Cardiac muscle cell (in vitro differentiated cells and primary cell): Measurements from ENCODE around the gene PHAF1. TPM values are rescaled to one million over a fixed set of nuclear protein-coding genes. Genes with fewer than 3 reads are reported as not detected.

ENCODE experiments used
- DNase-seq, 2 donors: peaks; one replicate each; pipeline versions ENCODE4 v3.0.0 to v3.0.0-alpha.2; 2010 to 2017; ENCODE audit warnings: low read depth in 1 of 2, low spot score in 1 of 2
- H3K27ac ChIP-seq: fragments of 200-600 bp; sonication (generic); 2 replicates; pipeline ENCODE4 v1.5.1; 2016
- H3K27me3 ChIP-seq: fragments of 200-600 bp; sonication (generic); 2 replicates; pipeline ENCODE4 v1.6.0; 2016; ENCODE audit warnings: control low read depth
- H3K36me3 ChIP-seq: fragments of 200-600 bp; sonication (generic); 2 replicates; pipeline ENCODE4 v1.5.1; 2016; ENCODE audit warnings: control low read depth
- H3K4me1 ChIP-seq: fragments of 200-600 bp; sonication (generic); 2 replicates; pipeline ENCODE4 v1.8.1; 2017; ENCODE audit warnings: low read depth, mild to moderate bottlenecking, mixed run types
- H3K4me3 ChIP-seq: fragments of 200-600 bp; sonication (generic); 2 replicates; pipeline ENCODE4 v1.5.1; 2016; ENCODE audit warnings: mild to moderate bottlenecking
- H3K9me3 ChIP-seq: fragments of 200-600 bp; sonication (generic); 2 replicates; pipeline ENCODE4 v1.5.1; 2017; ENCODE audit warnings: low read depth, mild to moderate bottlenecking, control low read depth
- CTCF ChIP-seq: IDR thresholded peaks from 2 replicates; pipeline ENCODE4 v1.5.1; 2012; ENCODE audit warnings: low read depth, mild to moderate bottlenecking, low read length
- polyA plus RNA-seq: library from polyadenylated mRNA; unstranded; fragments of >200 nt; fragmentation: Nextera tagmentation; extraction: Ambion mirVana; gene quantifications from 2 replicates; pipeline ENCODE4 v1.2.1, GENCODE V29; 2016
- total RNA-seq: library from RNA; depleted of rRNA; stranded (reverse); fragments of >200 nt; gene quantifications from 2 replicates; pipeline ENCODE4 v1.2.3, GENCODE V29; 2016

Gene PHAF1
- total and polyA plus RNA-seq, 2 experiments from 2014 or later: 10.3 to 18.1 TPM

GRCh38 chr16:67087803-67088202 lies 21.9 kb upstream of the PHAF1 start:
- Histone ChIP-seq H3K4me3 (no peak overlapping the region), H3K27ac (no peak overlapping the region), H3K4me1 (peaks cover 4% of the 10 kb centered on the region), H3K27me3 (no peaks in the 10 kb centered on the region), H3K36me3 (peaks cover 11% of the 10 kb centered on the region), H3K9me3 (no peaks in the 10 kb centered on the region)
- no peak for DNase-seq
- no peak for TF ChIP-seq CTCF

GRCh38 chr16:67088551-67088950 lies 21.2 kb upstream of the PHAF1 start:
- Histone ChIP-seq H3K27ac (no peak overlapping the region), H3K27me3 (no peaks in the 10 kb centered on the region), H3K4me1 (peaks cover 4% of the 10 kb centered on the region), H3K9me3 (no peaks in the 10 kb centered on the region), H3K36me3 (peaks cover 9% of the 10 kb centered on the region), H3K4me3 (no peak overlapping the region)
- no peak for TF ChIP-seq CTCF
- DNase-seq: no peak

- H3K36me3 ChIP-seq: peaks cover 9% of the 10 kb centered on the region
- no peak for TF ChIP-seq CTCF
- no peak overlapping the region for H3K27ac ChIP-seq
- no peak for DNase-seq
- no peaks in the 10 kb centered on the region for H3K9me3 ChIP-seq
- no peaks in the 10 kb centered on the region for H3K27me3 ChIP-seq
- no peak overlapping the region for H3K4me3 ChIP-seq
- peaks cover 4% of the 10 kb centered on the region for H3K4me1 ChIP-seq
These were observed 20.6 kb upstream of the PHAF1 start for GRCh38 chr16:67089101-67089500.

GRCh38 chr16:67091906-67092566 lies 17.7 kb upstream of the PHAF1 start:
- no peaks in the 10 kb centered on the region for H3K9me3 ChIP-seq
- H3K4me1 ChIP-seq: peaks cover 4% of the 10 kb centered on the region
- peak in 1 of 2 donors; percentile 51 for DNase-seq
- H3K36me3 ChIP-seq: peaks cover 2% of the 10 kb centered on the region
- no peak for TF ChIP-seq CTCF
- H3K27me3 ChIP-seq: no peaks in the 10 kb centered on the region
- peak overlapping the region; percentile 28 for H3K27ac ChIP-seq
- no peak overlapping the region for H3K4me3 ChIP-seq

GRCh38 chr16:67093098-67093726 lies 16.5 kb upstream of the PHAF1 start:
- no peak for TF ChIP-seq CTCF

More at GRCh38 chr16:67093098-67093726, 16.5 kb upstream of the PHAF1 start:
- H3K27me3 ChIP-seq: no peaks in the 10 kb centered on the region
- no peak overlapping the region for H3K27ac ChIP-seq
- no peak for DNase-seq
- no peaks in the 10 kb centered on the region for H3K9me3 ChIP-seq
- no peak overlapping the region for H3K4me3 ChIP-seq
- H3K4me1 ChIP-seq: peaks cover 4% of the 10 kb centered on the region
- H3K36me3 ChIP-seq: peaks cover 2% of the 10 kb centered on the region
